Stimulated activated CD4-positive, alpha-beta T cell treated with anti-CD3 and anti-CD28 coated beads, Interleukin-4, amount 100 ng/mL, for 48 hours (primary cell): ENCODE results near the gene SLC2A11.
"Not testable (repeated sequence)": the region's sequence is repeated elsewhere in the genome, so short reads cannot be mapped to it uniquely, and the experiment has no call there.

ENCODE experiments used
- DNase-seq, 2 donors: peaks; one replicate each; pipeline ENCODE4 v3.0.0-alpha.2; 2020; ENCODE audit warnings: low read depth in 2 of 2

The SLC2A11 gene

GRCh38 chr22:23908587-23909205, 51.0 kb downstream of the SLC2A11 start:
- no peak for DNase-seq

- no peak for DNase-seq
Observed at GRCh38 chr22:23909296-23909898, 51.7 kb downstream of the SLC2A11 start.

- no peak for DNase-seq
Observed at GRCh38 chr22:23910496-23911190, 53.0 kb downstream of the SLC2A11 start.

- DNase-seq, result no peak
Observed at GRCh38 chr22:23911318-23911980, 53.8 kb downstream of the SLC2A11 start.

- DNase-seq, result no peak
Observed at GRCh38 chr22:23912293-23912903, 54.7 kb downstream of the SLC2A11 start.

- DNase-seq, result no peak
Observed at GRCh38 chr22:23913306-23913660, 55.6 kb downstream of the SLC2A11 start.

GRCh38 chr22:23913661-23914353, 56.1 kb downstream of the SLC2A11 start:
- DNase-seq, result peak; percentile 100

- no peak for DNase-seq
Observed at GRCh38 chr22:23915290-23915689, 57.6 kb downstream of the SLC2A11 start.

GRCh38 chr22:23920267-23920611, 62.6 kb downstream of the SLC2A11 start:
- DNase-seq, result not testable (repeated sequence)

GRCh38 chr22:23921586-23922201, 64.0 kb downstream of the SLC2A11 start:
- not testable (repeated sequence) for DNase-seq

GRCh38 chr22:23922921-23923320, 65.2 kb downstream of the SLC2A11 start:
- no peak for DNase-seq

- no peak for DNase-seq
Observed at GRCh38 chr22:23925020-23925606, 67.4 kb downstream of the SLC2A11 start.

GRCh38 chr22:23926561-23926960, 68.9 kb downstream of the SLC2A11 start:
- DNase-seq, result no peak
